Ascending aorta (tissue), 2 donors: ENCODE measurements around the gene KDM3A. TPM values are rescaled to one million over a fixed set of nuclear protein-coding genes. Genes with fewer than 3 reads are reported as not detected.

ENCODE experiments used
- DNase-seq, 2 donors: peaks; one replicate each; pipeline ENCODE4 v3.0.0-alpha.2; 2019; ENCODE audit warnings: low spot score in 2 of 2
- H3K27ac ChIP-seq, 2 donors: fragments of 200-600 bp; sonication (generic); one replicate each; pipeline ENCODE4 v1.5.1; 2016 to 2017; ENCODE audit warnings: mild to moderate bottlenecking in 1 of 2
- H3K27me3 ChIP-seq: fragments of 200-600 bp; sonication (generic); one replicate; pipeline ENCODE4 v1.5.1; 2017
- H3K36me3 ChIP-seq, 2 donors: fragments of 200-600 bp; sonication (generic); one replicate each; pipeline ENCODE4 v1.5.1; 2016
- H3K4me1 ChIP-seq, 2 donors: fragments of 200-600 bp; sonication (generic); one replicate each; pipeline ENCODE4 v1.5.1; 2016 to 2017; ENCODE audit warnings: mild to moderate bottlenecking in 1 of 2
- H3K4me3 ChIP-seq, 2 donors: fragments of 200-600 bp; sonication (generic); one replicate each; pipeline ENCODE4 v1.5.1; 2016 to 2017; ENCODE audit warnings: mild to moderate bottlenecking in 1 of 2
- H3K9me3 ChIP-seq, 2 donors: fragments of 200-600 bp; sonication (generic); one replicate each; pipeline ENCODE4 v1.5.1; 2016
- CTCF ChIP-seq, 3 experiments: fragments of 200-600 bp in 2 of 3; fragments of 450-650 bp in 1 of 3; sonication (generic) in 2 of 3; IDR thresholded peaks; one replicate each; pipeline ENCODE4 v1.5.1; 2016 to 2019; ENCODE audit warnings: antibody characterized with exemption in 3 of 3, mild to moderate bottlenecking in 1 of 3, moderate library complexity in 1 of 3
- intact Hi-C: fragments of 100-400 bp; cut with DNase I; formaldehyde crosslinking; loops from one replicate; pipeline ENCODE4 v1.15.1; 2023
- total RNA-seq: library from RNA; depleted of rRNA; stranded (reverse); fragments of >200 nt; gene quantifications from one replicate; pipeline ENCODE4 v1.1.0, GENCODE V29; 2016

The KDM3A gene
- total RNA-seq, 1 donor from 2014 or later: 18.4 TPM

- no peak for TF ChIP-seq CTCF (IDR thresholded peaks at IDR 0.05)
- Histone ChIP-seq H3K4me1 (peaks cover 18 to 42% of the 10 kb centered on the region in 2 donors), H3K36me3 (peaks cover 62 to 94% of the 10 kb centered on the region in 2 donors), H3K4me3 (no peak overlapping the region), H3K27me3 (no peaks in the 10 kb centered on the region), H3K27ac (peak overlapping the region; percentile 39 to 76), H3K9me3 (no peaks in the 10 kb centered on the region)
- intact Hi-C loops: no loop called here
- DNase-seq: no peak
Observed at GRCh38 chr2:86485103-86485502, 43.9 kb downstream of the KDM3A start.

- DNase-seq: no peak
- no peak for TF ChIP-seq CTCF (IDR thresholded peaks at IDR 0.05)
- no peaks in the 10 kb centered on the region for H3K27me3 ChIP-seq
- peaks cover 62 to 94% of the 10 kb centered on the region in 2 donors for H3K36me3 ChIP-seq
- intact Hi-C loops: no loop called here
- H3K4me3 ChIP-seq: no peak overlapping the region
- peaks cover 13 to 41% of the 10 kb centered on the region in 2 donors for H3K4me1 ChIP-seq
- no peaks in the 10 kb centered on the region for H3K9me3 ChIP-seq
- H3K27ac ChIP-seq: peak overlapping the region; percentile 39 to 76
Observed at GRCh38 chr2:86485802-86486201, 44.6 kb downstream of the KDM3A start.

- Histone ChIP-seq H3K36me3 (peaks cover 71 to 93% of the 10 kb centered on the region in 2 donors), H3K9me3 (no peaks in the 10 kb centered on the region), H3K4me1 (peaks cover 9 to 34% of the 10 kb centered on the region in 2 donors), H3K27me3 (no peaks in the 10 kb centered on the region), H3K27ac (no peak overlapping the region), H3K4me3 (no peak overlapping the region)
- no peak for TF ChIP-seq CTCF (IDR thresholded peaks at IDR 0.05)
- intact Hi-C loops: no loop called here
- DNase-seq: no peak
Observed at GRCh38 chr2:86487062-86487461, 45.9 kb downstream of the KDM3A start.

GRCh38 chr2:86488561-86489250 is 47.5 kb downstream of the KDM3A start:
- H3K4me3 ChIP-seq: no peak overlapping the region
- H3K4me1 ChIP-seq: peaks cover 0 to 18% of the 10 kb centered on the region in 2 donors
- intact Hi-C loops: no loop called here
- no peaks in the 10 kb centered on the region for H3K9me3 ChIP-seq
- no peak for TF ChIP-seq CTCF (IDR thresholded peaks at IDR 0.05)
- peak overlapping the region; percentile 29 to 62 for H3K27ac ChIP-seq
- H3K27me3 ChIP-seq: no peaks in the 10 kb centered on the region
- DNase-seq: no peak
- H3K36me3 ChIP-seq: peaks cover 73 to 93% of the 10 kb centered on the region in 2 donors

- intact Hi-C loops: no loop called here
- no peak for TF ChIP-seq CTCF (IDR thresholded peaks at IDR 0.05)
- Histone ChIP-seq H3K36me3 (peaks cover 65 to 93% of the 10 kb centered on the region in 2 donors), H3K9me3 (no peaks in the 10 kb centered on the region), H3K27me3 (no peaks in the 10 kb centered on the region), H3K4me3 (no peak overlapping the region), H3K27ac (peak overlapping the region; percentile 29 to 47), H3K4me1 (peaks cover 0 to 13% of the 10 kb centered on the region in 2 donors)
- no peak for DNase-seq
Observed at GRCh38 chr2:86489542-86489941, 48.4 kb downstream of the KDM3A start.
